CD4-positive, alpha-beta T cell (primary cell): Measurements from ENCODE around the gene TFAP2A. TPM values are rescaled to one million over a fixed set of nuclear protein-coding genes. Genes with fewer than 3 reads are reported as not detected.

Experiments
- ATAC-seq: fragments of 200-7000 bp; cut with Tn5 transposase; one replicate; pipeline ENCODE4 v1.10.0; 2022; ENCODE audit warnings: mild to moderate bottlenecking; ENCODE audit not compliant: poor library complexity
- CTCF ChIA-PET: fragments of 350-600 bp; sonication (Branson Sonifier 250); formaldehyde crosslinking; loops from one replicate; lab custom pipeline; 2021; ENCODE audit warnings: antibody characterized with exemption, inconsistent platforms; lab: Charles Lee
- POLR2A ChIA-PET: fragments of 350-600 bp; sonication (Branson Sonifier 250); formaldehyde crosslinking; loops from one replicate; lab custom pipeline; 2021; ENCODE audit warnings: antibody characterized with exemption, inconsistent platforms; lab: Charles Lee
- DNase-seq, 14 experiments: peaks; one replicate each; pipeline ENCODE4 v3.0.0-alpha.2; 2013 to 2020; ENCODE audit warnings: mixed read lengths in 2 of 14
- H3K27ac ChIP-seq, 2 donors: one replicate each; pipeline versions ENCODE4 v1.5.1 to v1.7.0; 2013; ENCODE audit warnings: low read length in 2 of 2, low read depth in 1 of 2, mild to moderate bottlenecking in 1 of 2
- H3K27me3 ChIP-seq, 2 experiments: 1 replicate in 1 of 2; 2 replicates in 1 of 2; pipeline versions ENCODE4 v1.6.1 to v1.7.0; 2013; ENCODE audit warnings: low read length in 2 of 2, control low read depth in 1 of 2, mild to moderate bottlenecking in 1 of 2, moderate library complexity in 1 of 2; ENCODE audit not compliant: insufficient read depth in 2 of 2, control insufficient read depth in 1 of 2
- H3K36me3 ChIP-seq: one replicate; pipeline ENCODE4 v1.6.1; 2013; ENCODE audit warnings: low read length, control low read depth; ENCODE audit not compliant: insufficient read depth
- H3K4me1 ChIP-seq: one replicate; pipeline ENCODE4 v1.6.1; 2013; ENCODE audit warnings: low read length, control low read depth; ENCODE audit not compliant: insufficient read depth
- H3K4me3 ChIP-seq: one replicate; pipeline ENCODE4 v1.5.1; 2013; ENCODE audit warnings: mild to moderate bottlenecking, low read length, moderate library complexity
- H3K9me3 ChIP-seq, 2 experiments: 1 replicate in 1 of 2; 2 replicates in 1 of 2; pipeline versions ENCODE4 v1.6.1 to v1.7.0; 2013; ENCODE audit warnings: low read length in 2 of 2, mild to moderate bottlenecking in 2 of 2, control low read depth in 1 of 2, moderate library complexity in 1 of 2; ENCODE audit not compliant: control insufficient read depth in 1 of 2, insufficient read depth in 1 of 2
- H3K27ac Mint-ChIP-seq: one replicate; pipeline ENCODE4 v1.8.0; 2020; ENCODE audit warnings: mixed read lengths
- H3K27me3 Mint-ChIP-seq: one replicate; pipeline ENCODE4 v1.8.0; 2021; ENCODE audit warnings: mixed read lengths
- H3K36me3 Mint-ChIP-seq: one replicate; pipeline ENCODE4 v1.8.0; 2021; ENCODE audit warnings: low read depth, mixed read lengths
- H3K4me1 Mint-ChIP-seq: one replicate; pipeline ENCODE4 v1.8.0; 2021; ENCODE audit warnings: low read depth, mixed read lengths
- H3K4me3 Mint-ChIP-seq: one replicate; pipeline ENCODE4 v1.8.0; 2020; ENCODE audit warnings: mild to moderate bottlenecking, mixed read lengths
- H3K9me3 Mint-ChIP-seq: one replicate; pipeline ENCODE4 v1.8.0; 2020; ENCODE audit warnings: mixed read lengths
- CTCF ChIP-seq: fragments of 200-600 bp; IDR thresholded peaks from one replicate; pipeline ENCODE4 v1.8.0; 2022; ENCODE audit warnings: antibody characterized with exemption, mild to moderate bottlenecking
- intact Hi-C, 2 experiments: fragments of 100-400 bp; cut with DNase I in 1 of 2; cut with micrococcal nuclease in 1 of 2; formaldehyde crosslinking; loops; one replicate each; pipeline versions ENCODE4 v1.15.1 to v1.9.0; 2023 to 2025; cut with DNase I, micrococcal nuclease
- total RNA-seq, 174 experiments: library from RNA in 2 of 174; stranded (reverse) in 2 of 174; gene quantifications; one replicate each; pipeline ENCODE4 v1.2.3 and lab custom pipeline; 2021 to 2026

The TFAP2A gene
- total RNA-seq, 2 experiments from 2014 or later = 0.16 TPM; not detected in 1

GRCh38 chr6:10402648-10403311, 12.1 kb downstream of the TFAP2A start:
- peaks cover 35% of the 10 kb centered on the region for H3K9me3 Mint-ChIP-seq
- peak overlapping the region; percentile 59 for H3K27ac Mint-ChIP-seq
- peaks cover 9% of the 10 kb centered on the region for H3K36me3 Mint-ChIP-seq
- peak overlapping the region; percentile 89 for H3K4me3 Mint-ChIP-seq
- ChIA-PET CTCF (no interaction called here), POLR2A (no interaction called here)
- peaks cover 9% of the 10 kb centered on the region for H3K4me1 Mint-ChIP-seq
- DNase-seq (no peak), ATAC-seq (no peak)
- H3K4me1 ChIP-seq = peaks cover 16% of the 10 kb centered on the region
- H3K9me3 ChIP-seq = peaks cover 26 to 31% of the 10 kb centered on the region in 2 experiments
- no peak overlapping the region for H3K27ac ChIP-seq
- no peaks in the 10 kb centered on the region for H3K36me3 ChIP-seq
- peaks cover 41 to 45% of the 10 kb centered on the region in 2 experiments for H3K27me3 ChIP-seq
- no peak overlapping the region for H3K4me3 ChIP-seq
- peaks cover 63% of the 10 kb centered on the region for H3K27me3 Mint-ChIP-seq
- intact Hi-C loops = loop anchor here in 1 of 2 experiments (5.0 to 10.0 kb wide), 4 partner anchors 290 to 1965 kb away; partner anchors contain the start of genes C6orf52, MAK, PAK1IP1 and SLC35B3
- TF ChIP-seq CTCF = no peak

GRCh38 chr6:10401632-10402223, 13.1 kb downstream of the TFAP2A start:
- Histone ChIP-seq H3K36me3 (no peaks in the 10 kb centered on the region), H3K4me3 (no peak overlapping the region), H3K9me3 (peaks cover 21 to 26% of the 10 kb centered on the region in 2 experiments), H3K27me3 (peaks cover 41% of the 10 kb centered on the region in 2 experiments), H3K27ac (no peak overlapping the region), H3K4me1 (peaks cover 16% of the 10 kb centered on the region)
- Mint-ChIP-seq H3K4me3 (no peak overlapping the region), H3K27ac (no peak overlapping the region), H3K4me1 (peaks cover 9% of the 10 kb centered on the region), H3K36me3 (peaks cover 9% of the 10 kb centered on the region), H3K27me3 (peaks cover 63% of the 10 kb centered on the region), H3K9me3 (peaks cover 27% of the 10 kb centered on the region)
- CTCF ChIA-PET = no interaction called here
- ATAC-seq (no peak), DNase-seq (no peak)
- intact Hi-C loops = loop anchor here in 1 of 2 experiments (5.0 to 10.0 kb wide), 4 partner anchors 291 to 1964 kb away; partner anchors contain the start of genes C6orf52, MAK, PAK1IP1 and SLC35B3
- POLR2A ChIA-PET = no interaction called here
- TF ChIP-seq CTCF = no peak

DNA sequence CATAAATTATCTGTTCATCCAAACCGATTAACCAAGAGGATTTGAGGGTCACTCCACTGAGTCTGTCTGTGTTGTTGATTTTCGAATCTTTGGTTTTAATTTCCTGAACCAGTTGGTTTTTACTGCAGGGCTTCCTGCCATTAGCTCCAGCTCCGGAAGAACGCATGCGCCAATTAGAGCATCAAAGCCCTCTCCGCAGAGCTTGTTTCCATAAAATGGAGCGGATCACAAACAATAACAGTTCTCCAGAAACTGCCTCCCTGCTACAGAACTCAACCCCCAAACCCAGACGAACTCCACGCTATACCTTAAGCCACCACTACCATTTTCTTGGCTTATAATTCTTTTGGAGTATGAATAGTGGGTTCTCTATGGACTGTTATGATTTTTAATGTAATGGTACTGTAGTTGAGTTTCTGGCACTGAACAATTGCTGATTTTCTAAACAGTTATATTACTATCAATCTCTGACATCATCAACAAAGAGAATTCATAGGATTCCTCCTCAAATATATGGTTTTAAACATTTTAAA, 13.8 kb downstream of the TFAP2A start:
- H3K9me3 Mint-ChIP-seq = peaks cover 21% of the 10 kb centered on the region
- Histone ChIP-seq H3K36me3 (no peaks in the 10 kb centered on the region), H3K4me3 (no peak overlapping the region), H3K27me3 (peaks cover 44 to 45% of the 10 kb centered on the region in 2 experiments), H3K9me3 (peaks cover 23 to 26% of the 10 kb centered on the region in 2 experiments), H3K4me1 (peaks cover 16% of the 10 kb centered on the region), H3K27ac (no peak overlapping the region)
- peaks cover 64% of the 10 kb centered on the region for H3K27me3 Mint-ChIP-seq
- intact Hi-C loops = loop anchor here in 1 of 2 experiments (5.0 to 10.0 kb wide), 4 partner anchors 291 to 1964 kb away; partner anchors contain the start of genes C6orf52, MAK, PAK1IP1 and SLC35B3
- POLR2A ChIA-PET = no interaction called here
- no peak overlapping the region for H3K4me3 Mint-ChIP-seq
- ATAC-seq (no peak), DNase-seq (no peak)
- CTCF ChIA-PET = no interaction called here
- H3K4me1 Mint-ChIP-seq = peaks cover 9% of the 10 kb centered on the region
- no peak for TF ChIP-seq CTCF
- H3K36me3 Mint-ChIP-seq = peaks cover 9% of the 10 kb centered on the region
- H3K27ac Mint-ChIP-seq = no peak overlapping the region
